T-helper 2 cell treated with Interferon-gamma antibody and Interleukin-4, amounts not matched to agents 5 μg/mL and 100 μg/mL, for 36 hours (primary cell): ENCODE data around the gene OR1J2.
"Not testable (repeated sequence)": the region's sequence is repeated elsewhere in the genome, so short reads cannot be mapped to it uniquely, and the experiment has no call there.

ENCODE experiments used
- DNase-seq: peaks from one replicate; pipeline ENCODE4 v3.0.0; 2021; ENCODE audit warnings: low spot score
- H3K27ac Mint-ChIP-seq: one replicate; pipeline ENCODE4 v1.8.0; 2021; ENCODE audit warnings: mild to moderate bottlenecking, mixed read lengths
- H3K27me3 Mint-ChIP-seq: one replicate; pipeline ENCODE4 v1.8.0; 2021; ENCODE audit warnings: low read depth, mixed read lengths
- H3K36me3 Mint-ChIP-seq: one replicate; pipeline ENCODE4 v1.8.0; 2021; ENCODE audit warnings: low read depth, mixed read lengths
- H3K4me1 Mint-ChIP-seq: one replicate; pipeline ENCODE4 v1.8.0; 2021; ENCODE audit warnings: low read depth, mixed read lengths
- H3K4me3 Mint-ChIP-seq: one replicate; pipeline ENCODE4 v1.8.0; 2022; ENCODE audit warnings: mild to moderate bottlenecking, moderate library complexity, mixed read lengths
- H3K9me3 Mint-ChIP-seq: one replicate; pipeline ENCODE4 v1.8.0; 2021; ENCODE audit warnings: mixed read lengths

OR1J2 gene

GRCh38 chr9:122519376-122519775 is 8.8 kb downstream of the OR1J2 start:
- Mint-ChIP-seq H3K9me3 (no peaks in the 10 kb centered on the region), H3K4me1 (no peaks in the 10 kb centered on the region), H3K36me3 (no peaks in the 10 kb centered on the region), H3K27me3 (no peaks in the 10 kb centered on the region), H3K27ac (no peak overlapping the region), H3K4me3 (no peak overlapping the region)
- DNase-seq, result no peak

DNA sequence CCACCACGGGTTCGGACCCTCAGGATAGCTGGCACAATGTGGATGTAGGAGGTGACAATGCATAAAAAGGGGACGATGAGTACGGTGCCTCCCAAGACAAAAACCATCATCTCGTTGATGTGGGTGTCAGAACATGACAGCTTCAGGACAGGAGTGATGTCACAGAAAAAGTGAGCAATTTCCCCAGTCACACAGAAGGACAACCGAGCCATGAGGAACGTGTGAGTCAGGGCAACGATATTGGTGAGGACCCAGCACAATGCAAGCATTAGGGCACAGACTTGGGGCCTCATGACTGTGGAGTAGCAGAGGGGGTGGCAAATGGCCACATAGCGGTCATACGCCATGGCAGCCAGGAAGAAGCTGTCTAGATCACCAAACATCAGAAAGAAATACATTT is 16.0 kb downstream of the OR1J2 start:
- H3K9me3 Mint-ChIP-seq, result no peaks in the 10 kb centered on the region
- H3K4me1 Mint-ChIP-seq, result no peaks in the 10 kb centered on the region
- H3K4me3 Mint-ChIP-seq, result no peak overlapping the region
- H3K27ac Mint-ChIP-seq, result no peak overlapping the region
- H3K36me3 Mint-ChIP-seq, result no peaks in the 10 kb centered on the region
- H3K27me3 Mint-ChIP-seq, result no peaks in the 10 kb centered on the region
- peak; percentile 5 for DNase-seq

GRCh38 chr9:122527193-122527592 is 16.6 kb downstream of the OR1J2 start, which contains the start of gene OR1N1:
OR1N1 (minus strand) TSS chr9:122527293; CDS start chr9:122527293, 0 bp downstream.
- H3K4me1 Mint-ChIP-seq, result no peaks in the 10 kb centered on the region
- no peaks in the 10 kb centered on the region for H3K36me3 Mint-ChIP-seq
- no peaks in the 10 kb centered on the region for H3K9me3 Mint-ChIP-seq
- no peak within 1 kb of the TSS for H3K27ac Mint-ChIP-seq
- H3K27me3 Mint-ChIP-seq, result no peaks in the 10 kb centered on the region
- DNase-seq, result no peak
- no peak within 1 kb of the TSS for H3K4me3 Mint-ChIP-seq

- not testable (repeated sequence) for H3K9me3 Mint-ChIP-seq, H3K4me1 Mint-ChIP-seq, H3K27me3 Mint-ChIP-seq, H3K4me3 Mint-ChIP-seq, DNase-seq, H3K27ac Mint-ChIP-seq, H3K36me3 Mint-ChIP-seq
Measured at GRCh38 chr9:122531157-122531556, 20.6 kb downstream of the OR1J2 start.

- H3K27me3 Mint-ChIP-seq, result no peaks in the 10 kb centered on the region
- H3K27ac Mint-ChIP-seq, result no peak overlapping the region
- DNase-seq, result no peak
- H3K9me3 Mint-ChIP-seq, result no peaks in the 10 kb centered on the region
- no peaks in the 10 kb centered on the region for H3K4me1 Mint-ChIP-seq
- H3K36me3 Mint-ChIP-seq, result no peaks in the 10 kb centered on the region
- H3K4me3 Mint-ChIP-seq, result no peak overlapping the region
Measured at GRCh38 chr9:122536134-122536533, 25.5 kb downstream of the OR1J2 start.

- H3K4me1 Mint-ChIP-seq, H3K9me3 Mint-ChIP-seq, H3K27ac Mint-ChIP-seq, DNase-seq, H3K4me3 Mint-ChIP-seq, H3K36me3 Mint-ChIP-seq, H3K27me3 Mint-ChIP-seq: not testable (repeated sequence)
Measured at GRCh38 chr9:122537066-122537465, 26.5 kb downstream of the OR1J2 start.

- H3K27me3 Mint-ChIP-seq, result no peaks in the 10 kb centered on the region
- no peak overlapping the region for H3K27ac Mint-ChIP-seq
- no peaks in the 10 kb centered on the region for H3K4me1 Mint-ChIP-seq
- H3K36me3 Mint-ChIP-seq, result no peaks in the 10 kb centered on the region
- H3K9me3 Mint-ChIP-seq, result no peaks in the 10 kb centered on the region
- no peak for DNase-seq
- H3K4me3 Mint-ChIP-seq, result no peak overlapping the region
Measured at GRCh38 chr9:122538757-122539156, 28.2 kb downstream of the OR1J2 start.

DNA sequence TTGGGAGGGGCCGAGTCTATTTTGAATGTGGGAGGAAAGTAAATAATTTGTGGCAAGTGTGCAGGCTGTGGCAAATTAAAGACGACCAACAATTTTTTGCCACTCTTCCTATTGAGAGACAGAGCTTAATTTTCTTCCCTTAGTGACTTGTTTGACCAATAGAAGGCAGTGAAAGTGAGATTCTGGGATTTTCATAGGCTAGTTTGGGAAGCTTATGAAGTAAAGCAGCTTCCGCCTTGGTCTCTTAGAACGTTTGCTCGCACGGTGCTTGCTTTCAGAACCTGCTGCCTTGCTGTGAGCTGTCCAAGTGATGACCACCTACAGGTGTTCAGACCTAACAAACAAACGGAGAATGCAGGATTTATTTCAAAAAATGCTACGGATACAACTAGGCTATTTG is 35.6 kb downstream of the OR1J2 start:
- Mint-ChIP-seq H3K9me3 (no peaks in the 10 kb centered on the region), H3K27me3 (peaks cover 6% of the 10 kb centered on the region), H3K4me1 (no peaks in the 10 kb centered on the region), H3K27ac (no peak overlapping the region), H3K36me3 (no peaks in the 10 kb centered on the region), H3K4me3 (no peak overlapping the region)
- no peak for DNase-seq

DNA sequence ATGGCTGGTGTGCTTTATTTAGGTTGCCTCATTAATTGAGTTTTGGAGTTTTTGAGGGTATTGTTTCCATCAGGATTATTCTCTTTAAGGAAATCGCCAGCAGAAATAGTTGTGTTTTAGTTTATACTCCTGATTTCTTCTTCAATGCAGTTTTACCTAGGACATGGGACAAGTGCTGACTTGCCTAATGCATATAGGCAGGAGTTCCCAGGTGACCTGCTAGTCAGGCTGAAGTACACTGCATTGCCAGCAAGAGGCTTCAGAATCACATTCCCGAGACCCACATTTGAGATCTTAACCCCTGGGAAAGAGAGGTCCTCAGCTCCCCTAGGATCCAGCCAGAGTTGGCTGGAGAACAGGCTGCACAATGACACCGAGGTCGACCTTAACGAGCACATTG is 40.8 kb downstream of the OR1J2 start:
- no peaks in the 10 kb centered on the region for H3K9me3 Mint-ChIP-seq
- no peak overlapping the region for H3K27ac Mint-ChIP-seq
- no peak for DNase-seq
- peaks cover 4% of the 10 kb centered on the region for H3K27me3 Mint-ChIP-seq
- H3K4me1 Mint-ChIP-seq, result no peaks in the 10 kb centered on the region
- no peak overlapping the region for H3K4me3 Mint-ChIP-seq
- no peaks in the 10 kb centered on the region for H3K36me3 Mint-ChIP-seq

GRCh38 chr9:122552812-122553211 is 42.2 kb downstream of the OR1J2 start, which contains the start of gene OR1N2:
OR1N2 (plus strand) TSS chr9:122553112; CDS start chr9:122553212, 100 bp downstream.
- no peaks in the 10 kb centered on the region for H3K27me3 Mint-ChIP-seq
- no peak for DNase-seq
- H3K36me3 Mint-ChIP-seq, result no peaks in the 10 kb centered on the region
- H3K4me1 Mint-ChIP-seq, result no peaks in the 10 kb centered on the region
- H3K9me3 Mint-ChIP-seq, result no peaks in the 10 kb centered on the region
- no peak within 1 kb of the TSS for H3K27ac Mint-ChIP-seq
- H3K4me3 Mint-ChIP-seq, result no peak within 1 kb of the TSS
